GM21786 (cell line): ENCODE measurements around the gene RSRC1.

Experiments
- ATAC-seq: cut with Tn5 transposase; IDR thresholded peaks from one replicate; pipeline ENCODE4 v1.9.1; 2021; ENCODE audit not compliant: unreplicated experiment

Gene RSRC1

GRCh38 chr3:158127250-158128219, 17.6 kb downstream of the RSRC1 start:
- no peak for ATAC-seq

DNA sequence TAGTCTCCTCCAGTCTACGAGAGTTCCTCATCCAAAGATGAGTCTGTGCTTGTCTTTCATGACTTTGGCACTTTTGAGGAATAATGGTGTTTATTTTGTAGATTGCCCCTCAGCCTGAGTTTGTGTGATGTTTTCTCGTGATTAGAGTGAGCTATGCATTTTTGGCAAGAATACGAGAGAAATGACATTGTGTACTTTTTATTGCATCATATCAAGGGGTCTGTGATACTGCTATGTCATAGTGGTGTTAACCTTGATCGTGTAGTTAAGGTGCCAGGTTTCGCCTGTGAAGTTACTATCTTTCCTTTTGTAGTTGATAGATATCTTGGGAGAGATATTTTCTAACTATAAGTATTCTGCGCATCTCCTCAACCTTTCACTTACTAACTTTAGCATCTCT, 18.9 kb downstream of the RSRC1 start:
- no peak for ATAC-seq

DNA sequence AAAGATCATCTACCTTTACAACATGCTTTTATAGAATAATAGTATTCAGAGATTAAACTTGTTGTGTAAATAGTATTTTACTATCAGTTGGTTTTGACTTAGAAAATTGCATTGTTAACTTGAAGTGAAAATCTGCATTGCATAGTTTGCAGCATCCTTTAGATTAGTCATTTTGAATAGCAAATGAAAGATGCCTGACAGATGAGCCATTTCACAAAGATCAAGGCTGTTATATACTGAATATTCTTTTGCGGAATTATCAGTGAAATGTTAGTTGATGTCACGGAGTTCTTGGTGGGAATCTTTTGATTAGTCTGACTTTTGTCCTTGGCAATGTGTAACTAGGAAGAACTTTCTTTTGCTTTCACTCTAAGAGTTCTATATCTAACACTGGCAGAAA, 24.5 kb downstream of the RSRC1 start:
- ATAC-seq = no peak

GRCh38 chr3:158140396-158140795, 30.5 kb downstream of the RSRC1 start:
- ATAC-seq = no peak

DNA sequence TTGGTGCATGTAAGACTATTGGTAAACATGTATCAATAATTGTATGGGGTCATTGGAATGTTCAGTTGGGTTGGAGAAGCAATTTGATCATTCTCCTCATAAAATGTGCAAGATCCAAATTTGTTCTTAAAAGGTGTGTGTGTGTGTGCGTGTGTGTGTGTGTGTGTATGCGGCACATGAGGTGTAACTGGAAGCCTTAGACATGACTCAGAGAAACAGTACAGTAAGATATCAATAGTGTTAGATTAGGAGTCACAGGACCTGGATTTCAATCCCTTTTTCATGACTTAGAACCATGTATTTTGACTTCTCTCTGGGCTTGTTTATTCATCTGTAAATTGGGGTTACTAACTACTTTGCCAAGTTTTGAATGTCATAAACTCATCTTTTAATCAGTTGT, 38.3 kb downstream of the RSRC1 start:
- no peak for ATAC-seq

DNA sequence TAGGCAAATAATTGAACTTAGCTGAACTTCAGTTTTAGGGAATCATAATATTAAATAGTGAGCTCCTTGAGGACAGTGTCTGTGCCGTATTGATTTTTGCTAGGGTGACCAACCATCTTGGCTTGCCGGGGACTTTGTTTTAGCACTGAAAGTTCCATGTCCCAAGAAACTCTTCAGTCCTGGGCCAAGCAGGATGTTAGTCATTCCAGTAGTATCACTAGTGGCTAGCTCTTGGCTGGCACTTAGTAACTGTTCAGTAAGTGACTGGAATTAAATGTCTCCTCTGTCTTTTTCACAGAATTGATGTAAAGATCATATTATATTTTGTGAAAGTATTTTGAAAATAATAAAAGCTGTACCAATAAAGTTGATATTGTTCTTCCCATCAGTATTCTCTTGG, 42.3 kb downstream of the RSRC1 start:
- no peak for ATAC-seq

DNA sequence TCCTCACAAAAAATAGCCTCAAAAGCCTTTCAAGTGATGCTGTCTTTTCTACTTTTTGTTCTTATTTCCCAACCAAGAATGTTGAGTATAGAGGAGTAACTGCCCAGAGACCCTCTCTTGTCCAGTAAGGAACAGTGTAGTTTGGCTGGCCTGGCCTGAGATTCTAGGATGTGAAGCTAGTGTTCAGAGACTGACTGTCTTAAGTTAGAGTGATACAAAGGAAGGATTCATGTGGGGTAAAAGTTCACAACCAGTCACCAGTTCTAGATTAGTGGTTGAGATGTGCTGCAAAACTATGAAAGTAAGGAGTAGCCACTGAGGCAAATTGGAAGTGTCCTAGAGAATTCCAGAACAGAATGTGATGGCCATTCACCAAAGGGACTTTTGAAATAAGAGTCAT, 49.1 kb downstream of the RSRC1 start:
- ATAC-seq = no peak

DNA sequence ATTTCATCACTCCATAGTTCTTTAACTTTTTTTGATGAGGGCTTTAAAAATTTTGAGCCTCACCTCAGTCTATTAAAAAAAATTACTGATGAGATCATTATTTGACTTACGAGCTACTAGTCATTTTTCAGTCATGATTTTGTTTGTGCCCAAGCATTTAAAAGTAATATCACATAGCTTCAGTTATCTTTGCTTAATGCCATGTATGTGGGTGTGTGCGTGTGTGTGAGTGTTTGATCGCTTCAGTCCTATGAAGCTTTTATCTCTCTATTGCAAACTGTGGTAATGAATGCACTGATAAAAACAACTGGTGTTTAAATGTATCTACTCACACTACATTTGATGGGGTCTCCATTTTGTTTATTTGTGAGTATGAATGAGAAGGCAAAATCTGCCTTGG, 49.8 kb downstream of the RSRC1 start:
- ATAC-seq = no peak

DNA sequence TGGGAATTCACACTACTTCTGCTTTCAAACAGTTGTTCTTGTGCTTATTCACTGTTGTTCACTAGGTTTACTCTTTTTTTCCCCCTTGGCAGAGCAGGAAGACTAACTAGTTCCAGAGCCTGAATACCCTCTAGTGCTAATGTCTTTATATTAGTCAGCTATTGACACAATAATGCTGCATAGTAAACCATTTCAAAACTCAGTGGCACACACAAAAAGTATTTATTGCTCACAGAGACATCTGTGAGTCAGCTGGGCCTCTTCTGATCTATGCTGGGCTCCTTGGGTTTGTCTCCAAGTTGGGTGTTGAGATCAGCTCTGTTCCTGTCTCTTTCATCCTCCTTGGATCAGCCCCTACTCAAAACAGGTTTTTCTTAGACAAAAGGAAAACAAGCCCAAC, 51.1 kb downstream of the RSRC1 start:
- no peak for ATAC-seq

DNA sequence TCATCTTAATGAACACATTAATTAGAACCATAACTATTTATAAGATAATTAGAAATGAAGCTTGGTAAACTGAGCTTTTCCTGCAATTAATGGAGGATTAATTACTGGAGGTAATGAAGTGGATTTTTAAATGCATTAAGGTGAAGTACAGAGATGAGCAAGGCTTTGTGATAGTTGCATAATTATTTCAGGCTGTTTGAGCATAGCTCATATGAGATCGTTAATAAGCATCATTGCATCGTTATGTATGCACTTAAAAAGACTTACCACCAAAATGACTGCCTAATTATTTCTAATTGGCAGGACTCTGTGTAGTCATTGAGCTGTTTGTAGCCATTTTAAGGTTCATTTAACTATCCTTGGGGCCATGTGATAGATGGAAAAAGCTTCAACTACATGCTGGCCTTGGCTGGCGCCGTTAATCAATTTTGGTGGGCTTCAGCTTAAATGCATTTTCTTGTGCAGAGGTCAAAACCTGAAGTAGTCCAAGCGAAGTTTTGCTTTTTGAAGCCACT, 55.3 kb downstream of the RSRC1 start:
- no peak for ATAC-seq

DNA sequence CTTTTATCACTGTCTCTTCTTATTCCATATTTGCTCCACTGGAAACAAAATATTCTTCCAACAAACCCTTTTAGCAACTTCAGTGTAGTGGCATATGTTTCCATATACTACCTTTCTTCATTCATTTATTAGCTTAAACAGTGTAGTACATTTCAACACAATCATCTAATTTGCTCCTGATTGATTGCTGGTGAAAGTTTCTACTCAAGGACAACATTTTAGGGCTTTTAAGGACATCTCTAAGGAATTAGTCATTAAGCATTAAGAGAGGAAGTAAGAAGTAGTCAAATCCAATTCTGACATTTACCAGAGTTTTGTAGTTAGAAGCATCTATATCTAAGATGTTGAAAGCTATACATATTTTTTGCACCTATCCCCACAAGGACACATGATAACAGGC, 55.8 kb downstream of the RSRC1 start:
- no peak for ATAC-seq

GRCh38 chr3:158166223-158166622, 56.3 kb downstream of the RSRC1 start:
- no peak for ATAC-seq

- ATAC-seq = no peak
These were observed 58.1 kb downstream of the RSRC1 start for GRCh38 chr3:158167737-158168557.

DNA sequence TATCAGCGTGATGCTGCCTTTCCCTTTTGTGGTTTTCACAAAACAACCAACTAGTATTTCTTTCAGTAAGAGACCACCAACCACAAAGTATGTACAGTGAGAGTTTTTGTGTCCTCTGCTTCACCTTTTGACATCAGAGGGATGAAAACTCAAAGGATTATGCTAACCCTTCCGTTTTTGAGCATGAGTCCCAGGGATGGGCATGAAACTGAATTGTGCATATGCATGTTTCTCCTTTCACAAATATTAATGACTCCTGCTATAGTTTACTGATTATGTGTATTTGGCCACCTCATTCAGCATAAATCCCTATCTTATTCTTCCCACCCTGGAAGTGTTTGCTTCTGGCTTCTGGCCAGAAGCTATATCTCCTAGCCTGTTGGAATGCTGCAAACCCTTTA, 59.2 kb downstream of the RSRC1 start:
- no peak for ATAC-seq

DNA sequence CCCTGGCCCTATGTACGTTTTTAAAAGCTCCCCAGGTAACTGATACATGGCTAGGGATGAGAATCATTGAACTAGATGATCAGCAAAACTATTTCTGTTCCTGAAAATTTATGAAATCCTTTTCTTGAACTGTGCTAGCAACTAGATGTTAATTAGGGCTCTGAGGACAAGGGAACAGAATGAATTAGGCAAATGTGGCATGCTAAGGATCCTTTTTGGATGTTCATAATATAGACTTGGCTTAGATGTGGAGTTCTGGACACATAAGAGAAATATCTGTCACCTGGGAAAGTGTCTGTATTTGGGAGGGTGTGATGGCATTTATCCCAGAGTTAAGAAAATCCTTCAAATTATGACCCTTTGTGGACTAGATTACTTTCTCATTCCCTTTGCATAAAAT, 71.2 kb downstream of the RSRC1 start:
- no peak for ATAC-seq

DNA sequence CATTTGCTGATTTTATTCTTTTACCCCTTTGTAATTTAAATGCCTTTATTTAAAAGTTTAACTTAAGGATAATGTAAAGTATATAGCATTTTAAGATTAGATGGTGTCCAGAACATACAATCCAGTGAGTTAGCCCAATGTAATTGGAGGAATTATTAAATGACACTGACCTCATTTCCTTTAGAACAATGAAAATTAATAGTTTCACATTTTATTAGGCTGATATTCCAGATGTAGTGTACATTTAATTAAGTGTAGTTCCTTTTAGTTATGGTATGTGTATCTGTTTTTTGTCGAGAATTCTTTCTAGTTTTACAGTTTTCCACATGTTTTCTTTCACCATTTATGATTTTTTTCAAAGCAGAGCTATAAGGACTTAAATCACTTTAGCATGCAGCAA, 75.8 kb downstream of the RSRC1 start:
- no peak for ATAC-seq

GRCh38 chr3:158200955-158201354, 91.1 kb downstream of the RSRC1 start:
- ATAC-seq = no peak

DNA sequence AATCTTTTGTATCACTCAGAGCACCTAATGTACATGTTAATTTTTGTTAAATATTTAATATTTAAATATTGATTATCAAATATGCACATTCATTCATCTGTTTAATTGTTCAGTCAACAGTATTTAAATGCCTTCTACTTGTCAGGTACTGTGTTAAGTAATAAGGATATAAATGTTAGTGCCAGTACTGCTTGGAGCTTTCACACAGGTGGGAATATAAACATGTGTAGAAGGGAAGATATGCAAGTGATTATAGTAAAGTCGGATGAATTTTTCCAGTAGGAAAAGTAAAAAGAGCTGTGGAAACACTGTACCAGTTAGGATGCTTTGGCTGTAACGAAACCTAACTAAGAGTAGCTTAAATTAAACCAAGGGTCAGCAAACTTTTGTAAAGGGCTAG, 95.4 kb downstream of the RSRC1 start:
- no peak for ATAC-seq

DNA sequence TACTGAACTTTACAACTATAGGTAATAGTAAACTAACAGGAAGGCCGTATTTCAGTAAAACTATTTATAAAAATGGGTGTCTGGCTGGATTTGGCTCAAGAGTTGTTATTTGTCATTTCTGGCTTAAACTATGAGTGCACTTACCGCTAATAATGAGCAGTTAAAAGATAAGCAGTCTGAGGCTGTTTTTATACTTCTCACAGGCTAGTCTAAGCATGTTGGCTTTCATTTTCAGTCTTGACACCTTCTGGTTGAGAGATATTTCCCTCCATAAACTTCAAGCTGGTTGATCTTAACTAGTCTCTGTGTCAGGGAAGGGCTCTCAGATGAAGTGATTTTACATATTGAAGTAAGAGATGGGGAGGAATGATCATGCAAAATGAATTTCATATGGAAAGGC, 96.1 kb downstream of the RSRC1 start:
- peak; percentile 62 for ATAC-seq

DNA sequence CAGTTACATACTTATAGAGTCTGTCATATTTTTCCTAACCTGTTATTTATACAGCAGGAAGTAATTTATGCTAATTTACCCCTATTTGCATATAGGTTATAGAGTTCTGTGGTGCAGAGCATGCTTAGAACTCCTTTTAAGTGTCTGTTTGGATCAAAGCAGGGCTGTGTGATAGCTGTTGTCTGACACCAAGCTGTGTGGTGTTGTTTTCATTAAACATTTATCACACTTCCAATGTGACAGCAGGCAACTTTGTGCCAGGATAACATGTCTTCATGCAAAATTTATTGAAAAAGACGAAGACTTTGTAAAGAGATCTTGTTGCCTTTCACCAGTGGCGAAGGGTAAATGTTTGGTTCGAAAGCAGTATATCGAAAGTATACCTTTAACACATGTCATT, 100.2 kb downstream of the RSRC1 start:
- no peak for ATAC-seq

DNA sequence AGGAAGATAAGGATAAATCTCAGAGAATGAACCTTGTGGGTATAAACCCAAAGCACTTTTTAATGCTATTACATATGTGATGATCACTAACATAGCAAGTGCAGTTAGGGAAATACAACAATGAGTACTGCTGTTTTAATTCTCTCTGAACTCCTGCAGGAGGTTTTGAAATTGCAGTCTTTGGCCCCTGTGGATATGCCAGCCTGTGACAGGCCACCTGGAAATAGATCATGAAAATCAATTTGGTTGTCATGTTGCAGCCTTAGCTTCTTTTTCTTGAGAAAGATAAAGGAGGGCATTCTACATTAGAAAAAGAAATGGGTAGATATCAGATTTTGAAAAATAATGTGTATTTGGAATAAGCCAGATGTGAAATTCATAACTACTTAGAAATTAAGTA, 103.6 kb downstream of the RSRC1 start:
- no peak for ATAC-seq

GRCh38 chr3:158217992-158218391, 108.1 kb downstream of the RSRC1 start:
- ATAC-seq = no peak
